Measurements from ENCODE around the gene DISP2. TPM values are rescaled to one million over a fixed set of nuclear protein-coding genes. Genes with fewer than 3 reads are reported as not detected.

DISP2 gene
- total and polyA plus RNA-seq, 9 of the 15 experiments (the other 6 are each of a cell fraction or from before 2014, with no cell fraction given) = 0.06 to 0.89 (median 0.15) TPM; not detected in 1

DNA sequence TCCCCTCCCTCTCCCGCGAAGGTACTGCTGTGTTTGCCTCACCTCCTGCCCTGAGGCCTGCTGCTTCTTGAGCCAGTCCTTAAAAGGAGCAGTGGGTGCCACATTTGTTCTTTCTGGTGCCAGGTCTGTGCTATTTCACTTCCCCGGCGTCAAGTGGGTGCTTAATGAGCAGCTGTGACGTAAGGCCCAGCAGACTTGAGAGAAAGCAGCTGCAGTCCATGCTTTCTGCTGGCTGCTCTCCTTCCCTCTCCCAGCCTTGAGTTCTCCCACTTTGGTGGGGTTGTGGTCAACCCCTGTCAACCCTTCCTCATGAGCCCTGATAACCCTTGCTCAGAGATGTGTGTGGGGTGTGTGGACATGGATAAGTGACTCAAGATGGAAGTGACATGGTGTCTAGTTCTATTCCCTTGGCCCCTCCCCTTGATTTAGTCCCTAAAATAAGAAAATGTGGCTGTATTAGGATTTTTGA, 27.6 kb upstream of the DISP2 start (continued):
- TF ChIP-seq MEF2D (tag; conservative IDR thresholded peaks at IDR 0.05; ENCODE audit: low read depth) (peak; percentile 37; the same call in 1 of the 2 replicates), CBX1 (IDR thresholded peaks at IDR 0.05; ENCODE audit: low read depth) (no peak), RERE (CRISPR knock-in tag; IDR thresholded peaks at IDR 0.05; ENCODE audit: borderline replicate concordance) (no peak), SMARCB1 (IDR thresholded peaks at IDR 0.05; ENCODE audit: insufficient read length, low read depth) (no peak), MIER1 (IDR thresholded peaks at IDR 0.05; ENCODE audit: low read depth) (no peak), PML (IDR thresholded peaks at IDR 0.05; ENCODE audit: low read length) (peak; percentile 51; the same call in 1 of the 2 replicates), THAP12 (CRISPR knock-in tag; IDR thresholded peaks at IDR 0.05) (no peak), POLR2AphosphoS5 (IDR thresholded peaks at IDR 0.05; ENCODE audit: control insufficient read depth, insufficient read depth, low read depth, low read length) (peak; percentile 71; the same call in 1 of the 2 replicates), ZNF75A (CRISPR knock-in tag; IDR thresholded peaks at IDR 0.05) (no peak)
- TF ChIP-seq, protein P1, sequence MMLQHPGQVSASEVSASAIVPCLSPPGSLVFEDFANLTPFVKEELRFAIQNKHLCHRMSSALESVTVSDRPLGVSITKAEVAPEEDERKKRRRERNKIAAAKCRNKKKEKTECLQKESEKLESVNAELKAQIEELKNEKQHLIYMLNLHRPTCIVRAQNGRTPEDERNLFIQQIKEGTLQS (IDR thresholded peaks at IDR 0.05) = 0 out of 2 replicates have a peak, but pooled peaks have one; percentile 11
- TF ChIP-seq, protein P1 (CRISPR knock-in tag; conservative IDR thresholded peaks at IDR 0.05) = no peak
- TF ChIP-seq, protein P2, sequence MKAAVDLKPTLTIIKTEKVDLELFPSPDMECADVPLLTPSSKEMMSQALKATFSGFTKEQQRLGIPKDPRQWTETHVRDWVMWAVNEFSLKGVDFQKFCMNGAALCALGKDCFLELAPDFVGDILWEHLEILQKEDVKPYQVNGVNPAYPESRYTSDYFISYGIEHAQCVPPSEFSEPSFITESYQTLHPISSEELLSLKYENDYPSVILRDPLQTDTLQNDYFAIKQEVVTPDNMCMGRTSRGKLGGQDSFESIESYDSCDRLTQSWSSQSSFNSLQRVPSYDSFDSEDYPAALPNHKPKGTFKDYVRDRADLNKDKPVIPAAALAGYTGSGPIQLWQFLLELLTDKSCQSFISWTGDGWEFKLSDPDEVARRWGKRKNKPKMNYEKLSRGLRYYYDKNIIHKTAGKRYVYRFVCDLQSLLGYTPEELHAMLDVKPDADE (conservative IDR thresholded peaks at IDR 0.05; ENCODE audit: control insufficient read depth, low read depth, low read length) = no peak
- TF ChIP-seq, protein P3, sequence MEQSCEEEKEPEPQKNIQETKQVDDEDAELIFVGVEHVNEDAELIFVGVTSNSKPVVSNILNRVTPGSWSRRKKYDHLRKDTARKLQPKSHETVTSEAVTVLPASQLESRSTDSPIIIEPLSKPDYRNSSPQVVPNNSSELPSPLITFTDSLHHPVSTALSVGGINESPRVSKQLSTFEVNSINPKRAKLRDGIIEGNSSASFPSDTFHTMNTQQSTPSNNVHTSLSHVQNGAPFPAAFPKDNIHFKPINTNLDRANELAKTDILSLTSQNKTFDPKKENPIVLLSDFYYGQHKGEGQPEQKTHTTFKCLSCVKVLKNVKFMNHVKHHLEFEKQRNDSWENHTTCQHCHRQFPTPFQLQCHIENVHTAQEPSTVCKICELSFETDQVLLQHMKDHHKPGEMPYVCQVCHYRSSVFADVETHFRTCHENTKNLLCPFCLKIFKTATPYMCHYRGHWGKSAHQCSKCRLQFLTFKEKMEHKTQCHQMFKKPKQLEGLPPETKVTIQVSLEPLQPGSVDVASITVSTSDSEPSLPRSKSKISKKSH (CRISPR knock-in tag; IDR thresholded peaks at IDR 0.05) = no peak

Data from K562 (cell line).